ENCODE data around the gene TMX2.

TMX2 gene

GRCh38 chr11:57712256-57713150 is at the start of gene TMX2:
Gene TMX2 (plus strand): TSS chr11:57712593. CDS start chr11:57712619, 26 bp downstream.
- Histone ChIP-seq H3K27ac (ENCODE audit: low read depth, low read length, poor library complexity, severe bottlenecking) (peak within 1 kb of the TSS; percentile 78), H3K79me2 (ENCODE audit: insufficient read depth, low read length) (peaks cover 27% of the 10 kb centered on the region), H3K4me3 (ENCODE audit: low read depth, low read length, poor library complexity, severe bottlenecking) (peak within 1 kb of the TSS; percentile 98), H3K4me1 (ENCODE audit: insufficient read depth, low read length, severe bottlenecking) (peaks cover 28% of the 10 kb centered on the region), H2AFZ (ENCODE audit: low read length) (no peak within 1 kb of the TSS), H3K27me3 (ENCODE audit: insufficient read depth, low read length) (no peaks in the 10 kb centered on the region), H3K9me2 (ENCODE audit: low read depth, low read length) (no peaks in the 10 kb centered on the region), H3K4me2 (ENCODE audit: low read length) (peak within 1 kb of the TSS; percentile 74), H4K20me1 (ENCODE audit: insufficient read depth, low read length) (no peaks in the 10 kb centered on the region), H3K9me3 (ENCODE audit: low read length) (no peaks in the 10 kb centered on the region), H3K36me3 (ENCODE audit: insufficient read depth, low read length) (peaks cover 19% of the 10 kb centered on the region), H3K9ac (ENCODE audit: low read length) (peak within 1 kb of the TSS; percentile 98), H3F3A (ENCODE audit: insufficient read depth, low read length) (no peaks in the 10 kb centered on the region; the same call in 1 of the 2 replicates)
- TF ChIP-seq EZH2 (IDR thresholded peaks at IDR 0.05; ENCODE audit: borderline replicate concordance, low read length) = no peak

DNA sequence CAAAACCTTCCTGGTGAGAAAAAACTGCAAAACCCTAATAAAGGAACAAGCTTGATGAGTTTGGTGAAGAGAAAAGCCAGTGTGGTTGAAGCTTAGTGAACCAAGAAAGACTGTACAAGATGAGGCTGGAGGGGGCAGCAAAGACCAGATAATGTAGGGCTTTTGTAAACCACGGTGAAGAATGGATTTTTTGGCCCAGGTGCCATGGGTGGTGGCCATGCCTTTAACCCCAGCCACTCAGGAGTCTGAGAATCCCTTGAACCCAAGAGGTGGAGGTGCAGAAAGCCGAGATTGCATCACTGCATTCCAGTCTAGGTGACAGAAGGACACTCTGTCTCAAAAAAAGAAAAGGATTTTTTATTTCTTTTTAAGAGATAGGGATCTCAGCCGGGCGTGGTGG is 49.5 kb upstream of the TMX2 start:
- no peaks in the 10 kb centered on the region for H3K9me2 ChIP-seq (ENCODE audit: low read depth, low read length)
- H3F3A ChIP-seq (ENCODE audit: insufficient read depth, low read length) = no peaks in the 10 kb centered on the region

GRCh38 chr11:57663975-57664374 is 48.4 kb upstream of the TMX2 start:
- Histone ChIP-seq H3K9me2 (ENCODE audit: low read depth, low read length) (no peaks in the 10 kb centered on the region), H2AFZ (ENCODE audit: low read length) (no peak overlapping the region), H3F3A (ENCODE audit: insufficient read depth, low read length) (no peaks in the 10 kb centered on the region), H3K4me3 (ENCODE audit: low read depth, low read length, poor library complexity, severe bottlenecking) (no peak overlapping the region), H3K4me2 (ENCODE audit: low read length) (no peak overlapping the region), H3K27me3 (ENCODE audit: insufficient read depth, low read length) (no peaks in the 10 kb centered on the region), H3K27ac (ENCODE audit: low read depth, low read length, poor library complexity, severe bottlenecking) (no peak overlapping the region), H3K36me3 (ENCODE audit: insufficient read depth, low read length) (peaks cover 36% of the 10 kb centered on the region), H3K9me3 (ENCODE audit: low read length) (no peaks in the 10 kb centered on the region), H3K4me1 (ENCODE audit: insufficient read depth, low read length, severe bottlenecking) (peaks cover 10% of the 10 kb centered on the region), H3K9ac (ENCODE audit: low read length) (no peak overlapping the region), H4K20me1 (ENCODE audit: insufficient read depth, low read length) (no peaks in the 10 kb centered on the region), H3K79me2 (ENCODE audit: insufficient read depth, low read length) (peaks cover 8% of the 10 kb centered on the region)
- no peak for TF ChIP-seq EZH2 (IDR thresholded peaks at IDR 0.05; ENCODE audit: borderline replicate concordance, low read length)
- TF ChIP-seq, protein P1, sequence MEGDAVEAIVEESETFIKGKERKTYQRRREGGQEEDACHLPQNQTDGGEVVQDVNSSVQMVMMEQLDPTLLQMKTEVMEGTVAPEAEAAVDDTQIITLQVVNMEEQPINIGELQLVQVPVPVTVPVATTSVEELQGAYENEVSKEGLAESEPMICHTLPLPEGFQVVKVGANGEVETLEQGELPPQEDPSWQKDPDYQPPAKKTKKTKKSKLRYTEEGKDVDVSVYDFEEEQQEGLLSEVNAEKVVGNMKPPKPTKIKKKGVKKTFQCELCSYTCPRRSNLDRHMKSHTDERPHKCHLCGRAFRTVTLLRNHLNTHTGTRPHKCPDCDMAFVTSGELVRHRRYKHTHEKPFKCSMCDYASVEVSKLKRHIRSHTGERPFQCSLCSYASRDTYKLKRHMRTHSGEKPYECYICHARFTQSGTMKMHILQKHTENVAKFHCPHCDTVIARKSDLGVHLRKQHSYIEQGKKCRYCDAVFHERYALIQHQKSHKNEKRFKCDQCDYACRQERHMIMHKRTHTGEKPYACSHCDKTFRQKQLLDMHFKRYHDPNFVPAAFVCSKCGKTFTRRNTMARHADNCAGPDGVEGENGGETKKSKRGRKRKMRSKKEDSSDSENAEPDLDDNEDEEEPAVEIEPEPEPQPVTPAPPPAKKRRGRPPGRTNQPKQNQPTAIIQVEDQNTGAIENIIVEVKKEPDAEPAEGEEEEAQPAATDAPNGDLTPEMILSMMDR (IDR thresholded peaks at IDR 0.05; ENCODE audit: low read length) = no peak

More for the DNA sequence above, 49.5 kb upstream of the TMX2 start:
- Histone ChIP-seq H3K4me2 (ENCODE audit: low read length) (no peak overlapping the region), H3K4me3 (ENCODE audit: low read depth, low read length, poor library complexity, severe bottlenecking) (no peak overlapping the region), H3K79me2 (ENCODE audit: insufficient read depth, low read length) (peaks cover 7% of the 10 kb centered on the region), H3K4me1 (ENCODE audit: insufficient read depth, low read length, severe bottlenecking) (peaks cover 12% of the 10 kb centered on the region), H3K36me3 (ENCODE audit: insufficient read depth, low read length) (peaks cover 28% of the 10 kb centered on the region), H3K9me3 (ENCODE audit: low read length) (no peaks in the 10 kb centered on the region), H4K20me1 (ENCODE audit: insufficient read depth, low read length) (no peaks in the 10 kb centered on the region), H3K27ac (ENCODE audit: low read depth, low read length, poor library complexity, severe bottlenecking) (no peak overlapping the region), H3K9ac (ENCODE audit: low read length) (no peak overlapping the region), H2AFZ (ENCODE audit: low read length) (no peak overlapping the region), H3K27me3 (ENCODE audit: insufficient read depth, low read length) (no peaks in the 10 kb centered on the region)
- TF ChIP-seq EZH2 (IDR thresholded peaks at IDR 0.05; ENCODE audit: borderline replicate concordance, low read length) = no peak
- TF ChIP-seq, protein P1 (IDR thresholded peaks at IDR 0.05; ENCODE audit: low read length) = peak; percentile 40; the same call in 1 of the 2 replicates

Data from OCI-LY1 (cell line).